WI38 (cell line): Measurements from ENCODE around the gene DLEC1.

Experiments
- H3K4me3 ChIP-seq: 2 replicates; pipeline ENCODE4 v1.5.1; 2011; ENCODE audit warnings: low read depth, mild to moderate bottlenecking, control low read depth, low read length
- TF ChIP-seq, protein P1 (sequence below): IDR thresholded peaks from 2 replicates; pipeline ENCODE4 v1.5.1; 2012; ENCODE audit warnings: low read depth, mild to moderate bottlenecking, control low read depth, low read length

The DLEC1 gene

DNA sequence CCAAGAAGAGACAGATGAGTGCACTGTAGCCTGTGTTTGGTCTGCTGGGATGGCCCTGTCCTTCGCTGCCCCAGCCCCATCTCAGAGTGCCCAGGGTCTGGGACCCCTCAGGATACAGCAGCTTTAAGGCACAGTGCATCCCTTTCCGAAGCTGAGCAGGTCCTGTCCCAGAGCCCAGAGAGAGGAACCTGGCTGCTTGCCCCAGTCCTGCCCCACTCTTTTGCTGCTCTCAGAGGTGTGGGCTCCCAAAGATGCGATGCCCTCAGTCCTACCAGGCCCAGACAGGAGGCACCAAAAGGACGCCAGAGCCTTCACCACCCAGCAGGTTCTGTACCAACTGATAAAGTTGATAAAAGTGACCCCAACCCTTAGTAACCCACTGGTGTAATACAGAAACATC lies 17.8 kb upstream of the DLEC1 start:
- H3K4me3 ChIP-seq, result no peak overlapping the region
- TF ChIP-seq, protein P1, sequence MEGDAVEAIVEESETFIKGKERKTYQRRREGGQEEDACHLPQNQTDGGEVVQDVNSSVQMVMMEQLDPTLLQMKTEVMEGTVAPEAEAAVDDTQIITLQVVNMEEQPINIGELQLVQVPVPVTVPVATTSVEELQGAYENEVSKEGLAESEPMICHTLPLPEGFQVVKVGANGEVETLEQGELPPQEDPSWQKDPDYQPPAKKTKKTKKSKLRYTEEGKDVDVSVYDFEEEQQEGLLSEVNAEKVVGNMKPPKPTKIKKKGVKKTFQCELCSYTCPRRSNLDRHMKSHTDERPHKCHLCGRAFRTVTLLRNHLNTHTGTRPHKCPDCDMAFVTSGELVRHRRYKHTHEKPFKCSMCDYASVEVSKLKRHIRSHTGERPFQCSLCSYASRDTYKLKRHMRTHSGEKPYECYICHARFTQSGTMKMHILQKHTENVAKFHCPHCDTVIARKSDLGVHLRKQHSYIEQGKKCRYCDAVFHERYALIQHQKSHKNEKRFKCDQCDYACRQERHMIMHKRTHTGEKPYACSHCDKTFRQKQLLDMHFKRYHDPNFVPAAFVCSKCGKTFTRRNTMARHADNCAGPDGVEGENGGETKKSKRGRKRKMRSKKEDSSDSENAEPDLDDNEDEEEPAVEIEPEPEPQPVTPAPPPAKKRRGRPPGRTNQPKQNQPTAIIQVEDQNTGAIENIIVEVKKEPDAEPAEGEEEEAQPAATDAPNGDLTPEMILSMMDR, result no peak

DNA sequence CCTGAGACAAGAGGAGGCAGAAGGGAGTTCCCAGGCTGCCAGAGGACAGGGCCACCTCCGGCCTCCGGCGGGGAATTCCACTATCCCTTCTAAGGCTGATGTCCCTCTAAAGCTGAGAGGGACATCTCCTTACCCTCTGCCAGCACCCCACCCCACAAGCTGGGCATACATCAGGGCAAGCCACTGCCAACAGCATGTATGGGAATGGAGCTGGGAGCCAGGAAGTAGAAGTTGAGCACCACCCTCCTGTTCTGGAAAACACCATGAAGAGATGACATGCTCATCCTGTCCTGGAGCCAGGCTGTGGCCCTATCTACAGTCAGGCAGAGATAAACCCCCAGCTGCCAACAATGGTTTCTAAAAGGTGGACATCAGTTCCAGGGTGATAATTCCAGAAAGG lies 16.7 kb upstream of the DLEC1 start:
- H3K4me3 ChIP-seq, result no peak overlapping the region
- TF ChIP-seq, protein P1, result no peak

DNA sequence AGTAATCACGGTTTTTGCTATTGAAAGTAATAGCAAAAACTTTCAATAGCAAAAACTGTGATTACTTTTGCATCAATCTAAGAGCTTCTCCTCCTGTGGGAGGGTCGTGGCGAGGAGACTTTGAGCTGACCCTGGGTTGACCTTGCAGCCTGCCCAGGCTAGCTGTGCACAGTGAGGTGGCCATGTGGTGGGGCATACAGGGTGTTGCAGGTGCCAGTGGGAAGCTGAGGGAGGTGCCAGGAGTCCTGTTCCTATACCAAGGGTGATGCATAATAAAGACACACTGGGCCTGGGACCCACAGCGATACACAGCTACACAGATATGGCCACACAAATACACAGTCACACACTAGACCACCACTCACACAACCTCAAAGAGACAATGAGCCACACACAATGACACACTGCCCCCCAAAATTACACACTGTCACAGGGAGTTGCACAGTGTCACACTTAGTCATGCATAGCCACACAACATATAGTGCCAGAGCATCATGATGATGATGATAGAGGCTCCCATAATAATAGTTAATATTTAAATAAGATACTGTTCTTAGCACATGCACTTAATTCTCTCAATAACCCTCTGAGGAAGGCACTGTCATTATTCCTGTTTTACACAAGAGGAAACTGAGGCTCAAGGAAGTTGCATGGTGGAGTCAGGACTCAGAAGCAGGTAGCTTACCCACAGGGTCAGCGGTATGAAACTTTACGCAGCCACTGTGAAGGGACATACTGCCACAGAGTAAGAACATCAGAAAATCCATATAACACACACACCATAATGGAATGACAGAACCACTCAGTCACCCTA lies 15.9 kb upstream of the DLEC1 start:
- TF ChIP-seq, protein P1, result no peak
- H3K4me3 ChIP-seq, result peak overlapping the region; percentile 76

DNA sequence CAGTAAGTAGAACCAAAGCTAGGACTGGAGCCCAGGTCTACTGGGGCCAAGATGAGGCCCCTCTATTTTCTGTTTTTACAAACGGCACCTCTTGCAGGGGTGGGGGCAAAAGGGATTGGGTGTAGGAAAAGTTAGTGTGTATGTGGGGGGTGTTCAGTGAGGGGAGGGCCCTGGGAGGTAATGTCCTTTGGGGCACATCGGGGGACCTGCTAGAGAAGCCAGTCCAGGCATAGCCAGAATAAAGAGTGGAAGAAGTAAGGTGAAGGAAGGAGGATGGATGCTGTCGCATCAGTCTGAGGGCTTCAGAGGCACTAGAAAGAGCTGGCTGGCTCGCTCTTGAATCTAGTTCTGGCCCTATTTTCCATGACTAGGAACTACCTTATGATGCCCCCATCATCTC lies 12.2 kb upstream of the DLEC1 start:
- TF ChIP-seq, protein P1, result no peak
- no peak overlapping the region for H3K4me3 ChIP-seq

DNA sequence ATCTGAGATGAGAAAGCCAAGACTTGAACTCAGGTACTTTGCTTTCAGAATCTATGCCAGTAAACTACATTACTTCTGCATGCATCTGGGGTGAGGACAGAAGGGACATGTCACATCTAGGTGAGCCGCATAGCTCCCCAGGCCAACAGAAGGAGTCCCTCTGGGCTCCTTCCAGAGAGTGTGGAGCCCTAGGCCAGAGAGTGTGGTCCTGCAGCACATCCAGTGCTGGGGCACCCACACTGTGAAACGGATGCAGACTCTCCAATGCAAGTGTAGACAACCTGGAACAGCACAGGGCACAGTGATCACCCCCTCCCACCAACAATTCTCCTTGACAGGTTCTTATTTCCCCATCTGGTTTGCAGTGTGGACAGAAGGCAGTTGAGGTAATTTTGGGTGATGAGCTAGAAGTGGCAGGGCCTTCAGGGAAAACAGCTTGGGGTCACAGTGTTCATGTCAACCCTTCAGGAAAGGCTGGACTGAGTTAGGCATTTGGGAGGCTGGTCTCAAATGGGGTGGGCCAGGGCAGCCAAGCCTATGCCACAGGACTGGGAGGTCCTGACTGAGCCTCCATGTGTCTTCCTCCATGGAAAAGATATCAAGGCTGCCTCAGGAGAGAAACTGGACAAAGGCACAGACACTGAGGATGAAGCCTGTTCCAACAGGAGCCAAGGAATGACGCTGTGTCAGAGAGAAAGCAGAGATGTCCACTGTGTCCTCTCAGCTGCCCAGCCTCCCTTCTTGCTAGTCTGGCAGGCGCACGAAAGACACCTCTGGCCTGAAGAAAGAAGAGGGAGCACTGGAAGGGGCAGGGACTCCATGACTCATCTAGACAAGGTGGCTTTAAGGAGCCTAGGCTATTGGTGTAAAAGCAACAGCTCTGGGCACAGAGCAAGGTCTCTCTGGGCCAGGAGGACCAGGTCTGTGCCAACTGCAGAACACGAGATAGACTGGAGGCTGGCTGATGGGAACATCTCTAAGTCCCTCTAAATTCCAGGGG lies 11.2 kb upstream of the DLEC1 start:
- no peak overlapping the region for H3K4me3 ChIP-seq
- TF ChIP-seq, protein P1, result no peak

DNA sequence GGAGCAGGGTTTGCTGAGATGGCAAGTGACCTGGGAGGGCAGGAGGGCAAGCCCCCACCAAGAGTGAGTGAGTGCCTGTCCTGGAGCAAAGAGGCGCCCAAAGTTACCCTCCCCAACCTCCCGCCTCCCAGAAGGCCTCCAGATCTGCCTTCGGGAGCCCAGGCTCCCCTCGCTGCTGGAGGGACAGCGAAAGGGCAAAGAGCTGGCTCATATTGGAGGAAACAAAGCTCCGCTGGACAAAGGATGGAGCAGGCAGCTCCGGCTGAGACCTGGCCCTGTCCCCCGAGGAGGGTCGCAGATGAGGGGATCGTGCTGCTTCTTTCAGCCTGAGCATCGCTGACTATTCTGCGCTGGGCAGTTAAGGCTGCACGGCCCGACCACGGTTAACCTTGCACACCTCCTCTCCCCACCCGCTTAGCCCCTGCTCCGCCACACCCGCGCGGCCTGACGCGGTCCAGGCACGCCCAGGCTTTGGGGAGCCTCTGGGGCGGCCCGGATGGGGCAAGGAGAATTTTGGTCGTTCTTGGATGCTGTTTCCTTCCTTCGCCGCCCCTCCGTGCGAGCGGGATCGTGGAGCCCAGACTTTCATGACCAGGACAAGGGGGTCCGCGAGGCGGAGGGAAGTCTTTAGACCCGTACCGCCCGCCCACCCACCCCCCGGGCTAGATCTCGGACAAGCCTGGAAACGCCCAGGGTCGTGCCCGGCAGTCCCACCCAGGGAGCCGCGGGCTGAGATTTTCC lies 10.2 kb upstream of the DLEC1 start:
- TF ChIP-seq, protein P1, result no peak
- H3K4me3 ChIP-seq, result peak overlapping the region; percentile 68
